Measurements from ENCODE around the gene MICAL3. TPM values are rescaled to one million over a fixed set of nuclear protein-coding genes. Genes with fewer than 3 reads are reported as not detected.

Gene MICAL3
- total RNA-seq, 1 experiment from 2014 or later = 47.1 TPM

GRCh38 chr22:17920992-17921650 lies 103.2 kb downstream of the MICAL3 start:
- CTCF ChIA-PET = no interaction called here
- H3K27ac ChIP-seq (ENCODE audit: low read length) = no peak overlapping the region
- POLR2A ChIA-PET = interaction anchor here (0.5 kb wide), 1 partner anchor 89 kb away, joined by 7 read pairs; no protein-coding TSS in a partner anchor
- TF ChIP-seq, protein P1, sequence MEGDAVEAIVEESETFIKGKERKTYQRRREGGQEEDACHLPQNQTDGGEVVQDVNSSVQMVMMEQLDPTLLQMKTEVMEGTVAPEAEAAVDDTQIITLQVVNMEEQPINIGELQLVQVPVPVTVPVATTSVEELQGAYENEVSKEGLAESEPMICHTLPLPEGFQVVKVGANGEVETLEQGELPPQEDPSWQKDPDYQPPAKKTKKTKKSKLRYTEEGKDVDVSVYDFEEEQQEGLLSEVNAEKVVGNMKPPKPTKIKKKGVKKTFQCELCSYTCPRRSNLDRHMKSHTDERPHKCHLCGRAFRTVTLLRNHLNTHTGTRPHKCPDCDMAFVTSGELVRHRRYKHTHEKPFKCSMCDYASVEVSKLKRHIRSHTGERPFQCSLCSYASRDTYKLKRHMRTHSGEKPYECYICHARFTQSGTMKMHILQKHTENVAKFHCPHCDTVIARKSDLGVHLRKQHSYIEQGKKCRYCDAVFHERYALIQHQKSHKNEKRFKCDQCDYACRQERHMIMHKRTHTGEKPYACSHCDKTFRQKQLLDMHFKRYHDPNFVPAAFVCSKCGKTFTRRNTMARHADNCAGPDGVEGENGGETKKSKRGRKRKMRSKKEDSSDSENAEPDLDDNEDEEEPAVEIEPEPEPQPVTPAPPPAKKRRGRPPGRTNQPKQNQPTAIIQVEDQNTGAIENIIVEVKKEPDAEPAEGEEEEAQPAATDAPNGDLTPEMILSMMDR (IDR thresholded peaks at IDR 0.05) = no peak
- TF ChIP-seq POLR2AphosphoS5 (IDR thresholded peaks at IDR 0.05; ENCODE audit: low read depth, low read length) = no peak
- TF ChIP-seq SIN3A (IDR thresholded peaks at IDR 0.05; ENCODE audit: borderline replicate concordance, insufficient read depth, low read depth, low read length) = no peak
- no peak for TF ChIP-seq TCF7L2 (IDR thresholded peaks at IDR 0.05; ENCODE audit: low read depth, low read length)
- TF ChIP-seq, protein P2, sequence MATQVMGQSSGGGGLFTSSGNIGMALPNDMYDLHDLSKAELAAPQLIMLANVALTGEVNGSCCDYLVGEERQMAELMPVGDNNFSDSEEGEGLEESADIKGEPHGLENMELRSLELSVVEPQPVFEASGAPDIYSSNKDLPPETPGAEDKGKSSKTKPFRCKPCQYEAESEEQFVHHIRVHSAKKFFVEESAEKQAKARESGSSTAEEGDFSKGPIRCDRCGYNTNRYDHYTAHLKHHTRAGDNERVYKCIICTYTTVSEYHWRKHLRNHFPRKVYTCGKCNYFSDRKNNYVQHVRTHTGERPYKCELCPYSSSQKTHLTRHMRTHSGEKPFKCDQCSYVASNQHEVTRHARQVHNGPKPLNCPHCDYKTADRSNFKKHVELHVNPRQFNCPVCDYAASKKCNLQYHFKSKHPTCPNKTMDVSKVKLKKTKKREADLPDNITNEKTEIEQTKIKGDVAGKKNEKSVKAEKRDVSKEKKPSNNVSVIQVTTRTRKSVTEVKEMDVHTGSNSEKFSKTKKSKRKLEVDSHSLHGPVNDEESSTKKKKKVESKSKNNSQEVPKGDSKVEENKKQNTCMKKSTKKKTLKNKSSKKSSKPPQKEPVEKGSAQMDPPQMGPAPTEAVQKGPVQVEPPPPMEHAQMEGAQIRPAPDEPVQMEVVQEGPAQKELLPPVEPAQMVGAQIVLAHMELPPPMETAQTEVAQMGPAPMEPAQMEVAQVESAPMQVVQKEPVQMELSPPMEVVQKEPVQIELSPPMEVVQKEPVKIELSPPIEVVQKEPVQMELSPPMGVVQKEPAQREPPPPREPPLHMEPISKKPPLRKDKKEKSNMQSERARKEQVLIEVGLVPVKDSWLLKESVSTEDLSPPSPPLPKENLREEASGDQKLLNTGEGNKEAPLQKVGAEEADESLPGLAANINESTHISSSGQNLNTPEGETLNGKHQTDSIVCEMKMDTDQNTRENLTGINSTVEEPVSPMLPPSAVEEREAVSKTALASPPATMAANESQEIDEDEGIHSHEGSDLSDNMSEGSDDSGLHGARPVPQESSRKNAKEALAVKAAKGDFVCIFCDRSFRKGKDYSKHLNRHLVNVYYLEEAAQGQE (IDR thresholded peaks at IDR 0.05; ENCODE audit: insufficient read depth in 1 of 2, low read depth in 2 of 2, low read length in 1 of 2) = no peak
- BruUV-seq (replicated peaks) = no TSS peak
- no peaks in the 10 kb centered on the region for H3K9me3 ChIP-seq (ENCODE audit: control insufficient read depth, insufficient read depth, low read depth, low read length)
- intact Hi-C loops (cut with micrococcal nuclease; ENCODE audit: unreplicated experiment) (no loop called here), in situ Hi-C loops (cut with HindIII; ENCODE audit: low pct_unique_long_range_greater_than_20kb, low sequenced_read_pairs) (no loop called here)
- no peak overlapping the region for H3K4me3 ChIP-seq (ENCODE audit: low read depth in 2 of 2, low read length in 2 of 2)
- DNase-seq (ENCODE audit: low read depth, low spot score) (no peak), ATAC-seq (no peak)
- no peaks in the 10 kb centered on the region for H3K36me3 ChIP-seq (ENCODE audit: control insufficient read depth, insufficient read depth, low read length)
- peaks cover 20% of the 10 kb centered on the region for H3K4me1 ChIP-seq (ENCODE audit: control insufficient read depth, insufficient read depth, low read length)
- no peaks in the 10 kb centered on the region for H3K27me3 ChIP-seq (ENCODE audit: control insufficient read depth, insufficient read depth, low read length)

DNA sequence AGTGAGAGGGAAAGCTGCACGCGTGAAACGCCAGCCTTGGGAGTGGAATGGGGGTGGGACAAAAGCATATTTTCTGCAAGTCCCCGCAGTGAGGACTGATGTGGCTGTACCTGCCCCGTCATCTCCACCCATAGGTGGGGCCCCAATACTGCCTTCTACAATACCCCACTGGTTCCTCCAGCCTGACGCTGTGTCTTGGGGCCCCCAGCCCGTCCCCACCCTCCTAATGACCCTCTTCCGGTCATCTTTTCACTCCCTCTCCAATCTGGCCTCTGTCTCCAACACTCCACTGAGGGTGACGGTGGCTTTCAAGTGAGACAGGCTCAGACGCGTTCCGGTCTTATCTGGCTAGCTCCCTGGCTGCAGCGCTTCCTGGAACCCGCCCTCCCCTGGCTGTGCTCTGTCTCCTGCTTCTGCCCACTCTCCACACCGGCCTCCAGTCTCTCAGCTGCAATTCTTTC lies 104.2 kb downstream of the MICAL3 start:
- no TSS peak for BruUV-seq (replicated peaks)
- no peak for ATAC-seq
- POLR2A ChIA-PET = no interaction called here
- Histone ChIP-seq H3K9me3 (ENCODE audit: control insufficient read depth, insufficient read depth, low read depth, low read length) (no peaks in the 10 kb centered on the region), H3K4me3 (ENCODE audit: low read depth in 2 of 2, low read length in 2 of 2) (no peak overlapping the region), H3K27ac (ENCODE audit: low read length) (no peak overlapping the region), H3K4me1 (ENCODE audit: control insufficient read depth, insufficient read depth, low read length) (peaks cover 20% of the 10 kb centered on the region), H3K27me3 (ENCODE audit: control insufficient read depth, insufficient read depth, low read length) (no peaks in the 10 kb centered on the region), H3K36me3 (ENCODE audit: control insufficient read depth, insufficient read depth, low read length) (no peaks in the 10 kb centered on the region)
- in situ Hi-C loops (cut with HindIII; ENCODE audit: low pct_unique_long_range_greater_than_20kb, low sequenced_read_pairs) (no loop called here), intact Hi-C loops (cut with micrococcal nuclease; ENCODE audit: unreplicated experiment) (no loop called here)
- CTCF ChIA-PET = no interaction called here
- no peak for TF ChIP-seq POLR2AphosphoS5 (IDR thresholded peaks at IDR 0.05; ENCODE audit: low read depth, low read length)
- TF ChIP-seq, protein P1 (IDR thresholded peaks at IDR 0.05) = no peak
- TF ChIP-seq, protein P2 (IDR thresholded peaks at IDR 0.05; ENCODE audit: insufficient read depth in 1 of 2, low read depth in 2 of 2, low read length in 1 of 2) = no peak
- TF ChIP-seq TCF7L2 (IDR thresholded peaks at IDR 0.05; ENCODE audit: low read depth, low read length) = no peak
- TF ChIP-seq SIN3A (IDR thresholded peaks at IDR 0.05; ENCODE audit: borderline replicate concordance, insufficient read depth, low read depth, low read length) = no peak
- no peak for DNase-seq (ENCODE audit: low read depth, low spot score)

All from Panc1 (cell line).